Measurements from ENCODE around the gene SRRM4.

Gene SRRM4

GRCh38 chr12:119171691-119172425 is 190.5 kb downstream of the SRRM4 start:
- no peaks in the 10 kb centered on the region for H3K9me3 ChIP-seq (ENCODE audit: control insufficient read depth, low read length)
- H3K36me3 ChIP-seq (ENCODE audit: control insufficient read depth, insufficient read depth, low read length) = no peaks in the 10 kb centered on the region
- no peaks in the 10 kb centered on the region for H3K27me3 ChIP-seq (ENCODE audit: control insufficient read depth, insufficient read depth, low read length, poor library complexity, severe bottlenecking)
- H3K4me3 ChIP-seq (ENCODE audit: insufficient read depth, low read depth, low read length) = no peak overlapping the region
- H3K4me1 ChIP-seq (ENCODE audit: control insufficient read depth, insufficient read depth, low read length) = peaks cover 5% of the 10 kb centered on the region
- H3K27ac ChIP-seq (ENCODE audit: insufficient read depth, low read depth, low read length, poor library complexity, severe bottlenecking) = no peak overlapping the region
- WGBS, 2 experiments = 90 to 91% methylated on average over 15 of the region's 15 CpGs

GRCh38 chr12:119175081-119175480 is 193.7 kb downstream of the SRRM4 start:
- 84 to 86% methylated on average over 5 of the region's 5 CpGs for WGBS, 2 experiments
- H3K4me1 ChIP-seq (ENCODE audit: control insufficient read depth, insufficient read depth, low read length) = peaks cover 26% of the 10 kb centered on the region
- no peak overlapping the region for H3K27ac ChIP-seq (ENCODE audit: insufficient read depth, low read depth, low read length, poor library complexity, severe bottlenecking)
- H3K36me3 ChIP-seq (ENCODE audit: control insufficient read depth, insufficient read depth, low read length) = no peaks in the 10 kb centered on the region
- H3K9me3 ChIP-seq (ENCODE audit: control insufficient read depth, low read length) = no peaks in the 10 kb centered on the region
- no peak overlapping the region for H3K4me3 ChIP-seq (ENCODE audit: insufficient read depth, low read depth, low read length)
- peaks cover 18% of the 10 kb centered on the region for H3K27me3 ChIP-seq (ENCODE audit: control insufficient read depth, insufficient read depth, low read length, poor library complexity, severe bottlenecking)

- Histone ChIP-seq H3K27ac (ENCODE audit: insufficient read depth, low read depth, low read length, poor library complexity, severe bottlenecking) (no peak overlapping the region), H3K9me3 (ENCODE audit: control insufficient read depth, low read length) (no peaks in the 10 kb centered on the region), H3K27me3 (ENCODE audit: control insufficient read depth, insufficient read depth, low read length, poor library complexity, severe bottlenecking) (peaks cover 21% of the 10 kb centered on the region), H3K4me1 (ENCODE audit: control insufficient read depth, insufficient read depth, low read length) (peaks cover 29% of the 10 kb centered on the region), H3K4me3 (ENCODE audit: insufficient read depth, low read depth, low read length) (no peak overlapping the region), H3K36me3 (ENCODE audit: control insufficient read depth, insufficient read depth, low read length) (no peaks in the 10 kb centered on the region)
- WGBS, 2 experiments = 75 to 78% methylated on average over 21 of the region's 21 CpGs
These were observed 195.1 kb downstream of the SRRM4 start for GRCh38 chr12:119176267-119177055.

GRCh38 chr12:119177056-119177325 is 195.7 kb downstream of the SRRM4 start:
- Histone ChIP-seq H3K27ac (ENCODE audit: insufficient read depth, low read depth, low read length, poor library complexity, severe bottlenecking) (no peak overlapping the region), H3K36me3 (ENCODE audit: control insufficient read depth, insufficient read depth, low read length) (no peaks in the 10 kb centered on the region), H3K27me3 (ENCODE audit: control insufficient read depth, insufficient read depth, low read length, poor library complexity, severe bottlenecking) (peaks cover 21% of the 10 kb centered on the region), H3K9me3 (ENCODE audit: control insufficient read depth, low read length) (no peaks in the 10 kb centered on the region), H3K4me3 (ENCODE audit: insufficient read depth, low read depth, low read length) (no peak overlapping the region), H3K4me1 (ENCODE audit: control insufficient read depth, insufficient read depth, low read length) (peaks cover 29% of the 10 kb centered on the region)
- 94 to 97% methylated on average over 4 of the region's 4 CpGs for WGBS, 2 experiments

DNA sequence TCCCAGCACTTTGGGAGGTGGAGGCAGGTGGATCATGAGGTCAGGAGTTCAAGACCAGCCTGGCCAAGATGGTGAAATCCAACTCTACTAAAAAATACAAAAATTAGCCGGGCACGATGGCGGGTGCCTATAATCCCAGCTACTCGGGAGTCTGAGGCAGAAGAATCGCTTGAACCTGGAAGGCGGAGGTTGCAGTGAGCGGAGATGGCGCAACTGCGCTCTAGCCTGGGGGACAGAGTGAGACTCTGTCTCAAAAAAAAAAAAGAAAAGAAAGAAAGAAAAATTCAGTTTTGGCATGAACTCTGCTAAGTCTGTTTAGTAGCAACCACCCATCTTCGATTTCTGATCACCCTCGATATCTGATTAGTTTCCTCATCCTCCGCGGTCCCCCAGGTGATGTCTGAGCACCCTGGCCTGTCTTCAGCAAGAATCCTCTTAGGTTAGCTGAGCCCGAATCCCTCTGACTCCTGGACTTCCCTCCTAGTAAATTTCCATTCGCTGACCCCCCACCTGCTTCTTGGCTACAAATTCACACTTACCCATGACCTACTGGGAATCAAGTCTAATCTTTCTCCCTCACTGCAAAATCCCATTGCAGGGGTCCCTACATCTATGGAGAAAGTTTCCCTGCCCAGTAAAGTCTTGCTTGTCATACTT is 196.5 kb downstream of the SRRM4 start:
- peaks cover 29% of the 10 kb centered on the region for H3K4me1 ChIP-seq (ENCODE audit: control insufficient read depth, insufficient read depth, low read length)
- no peak overlapping the region for H3K27ac ChIP-seq (ENCODE audit: insufficient read depth, low read depth, low read length, poor library complexity, severe bottlenecking)
- WGBS, 2 experiments = 88 to 90% methylated on average over 15 of the region's 15 CpGs
- H3K9me3 ChIP-seq (ENCODE audit: control insufficient read depth, low read length) = no peaks in the 10 kb centered on the region
- no peaks in the 10 kb centered on the region for H3K36me3 ChIP-seq (ENCODE audit: control insufficient read depth, insufficient read depth, low read length)
- H3K4me3 ChIP-seq (ENCODE audit: insufficient read depth, low read depth, low read length) = no peak overlapping the region
- peaks cover 21% of the 10 kb centered on the region for H3K27me3 ChIP-seq (ENCODE audit: control insufficient read depth, insufficient read depth, low read length, poor library complexity, severe bottlenecking)

DNA sequence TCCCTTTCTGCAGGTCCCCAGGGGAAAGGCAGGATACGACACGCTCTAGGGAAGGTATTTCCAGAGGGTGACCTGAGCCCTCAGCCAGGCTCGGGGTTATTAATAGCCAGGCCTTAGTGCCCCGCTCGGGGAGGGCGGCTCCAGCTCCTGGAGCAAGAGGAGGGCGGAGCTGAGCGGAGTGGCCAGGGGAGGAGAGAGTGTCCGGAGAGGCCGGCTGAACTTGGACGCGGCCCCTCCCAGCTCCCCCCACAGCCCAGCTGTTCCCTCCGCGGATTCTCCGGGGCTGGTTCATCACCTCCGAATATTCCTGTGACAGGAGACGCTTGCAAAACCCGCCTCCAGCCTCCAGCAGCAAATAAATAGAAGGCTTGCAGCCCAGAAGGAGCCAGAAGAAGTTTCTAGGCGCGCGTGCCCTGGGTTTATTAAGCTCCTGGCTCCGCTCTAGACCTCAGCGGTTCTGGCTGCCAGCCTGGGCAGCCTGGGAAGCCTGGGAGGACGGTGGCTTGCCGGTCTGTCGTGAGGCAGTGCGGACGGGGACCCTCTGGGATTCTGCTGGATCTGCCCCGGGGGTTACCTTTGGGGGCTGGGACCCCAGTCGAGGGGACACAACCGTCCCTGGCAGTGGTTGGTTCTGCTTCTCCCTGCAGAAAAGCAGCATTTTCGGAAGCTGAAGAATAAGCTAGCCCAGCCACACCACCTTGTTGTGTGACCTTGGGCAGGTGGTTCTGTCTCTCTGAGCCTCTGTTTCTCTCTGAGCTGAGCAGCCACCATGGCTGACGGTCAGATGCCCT is 197.4 kb downstream of the SRRM4 start, which contains the start of gene HSPB8:
Gene HSPB8 (plus strand): TSS at position 388 of the 791 bp plus-strand sequence. CDS start 382 bp downstream, at position 770.
- H3K9me3 ChIP-seq (ENCODE audit: control insufficient read depth, low read length) = no peaks in the 10 kb centered on the region
- no peaks in the 10 kb centered on the region for H3K36me3 ChIP-seq (ENCODE audit: control insufficient read depth, insufficient read depth, low read length)
- no peak within 1 kb of the TSS for H3K4me3 ChIP-seq (ENCODE audit: insufficient read depth, low read depth, low read length)
- peaks cover 29% of the 10 kb centered on the region for H3K4me1 ChIP-seq (ENCODE audit: control insufficient read depth, insufficient read depth, low read length)
- 17 to 18% methylated on average over 33 of the region's 33 CpGs for WGBS, 2 experiments
- H3K27me3 ChIP-seq (ENCODE audit: control insufficient read depth, insufficient read depth, low read length, poor library complexity, severe bottlenecking) = peaks cover 21% of the 10 kb centered on the region
- H3K27ac ChIP-seq (ENCODE audit: insufficient read depth, low read depth, low read length, poor library complexity, severe bottlenecking) = no peak within 1 kb of the TSS

- no peaks in the 10 kb centered on the region for H3K36me3 ChIP-seq (ENCODE audit: control insufficient read depth, insufficient read depth, low read length)
- 59 to 63% methylated on average over 18 of the region's 18 CpGs for WGBS, 2 experiments
- H3K27me3 ChIP-seq (ENCODE audit: control insufficient read depth, insufficient read depth, low read length, poor library complexity, severe bottlenecking) = peaks cover 21% of the 10 kb centered on the region
- peaks cover 27% of the 10 kb centered on the region for H3K4me1 ChIP-seq (ENCODE audit: control insufficient read depth, insufficient read depth, low read length)
- no peak overlapping the region for H3K4me3 ChIP-seq (ENCODE audit: insufficient read depth, low read depth, low read length)
- no peak overlapping the region for H3K27ac ChIP-seq (ENCODE audit: insufficient read depth, low read depth, low read length, poor library complexity, severe bottlenecking)
- no peaks in the 10 kb centered on the region for H3K9me3 ChIP-seq (ENCODE audit: control insufficient read depth, low read length)
These were observed 198.1 kb downstream of the SRRM4 start for GRCh38 chr12:119179335-119180021.

DNA sequence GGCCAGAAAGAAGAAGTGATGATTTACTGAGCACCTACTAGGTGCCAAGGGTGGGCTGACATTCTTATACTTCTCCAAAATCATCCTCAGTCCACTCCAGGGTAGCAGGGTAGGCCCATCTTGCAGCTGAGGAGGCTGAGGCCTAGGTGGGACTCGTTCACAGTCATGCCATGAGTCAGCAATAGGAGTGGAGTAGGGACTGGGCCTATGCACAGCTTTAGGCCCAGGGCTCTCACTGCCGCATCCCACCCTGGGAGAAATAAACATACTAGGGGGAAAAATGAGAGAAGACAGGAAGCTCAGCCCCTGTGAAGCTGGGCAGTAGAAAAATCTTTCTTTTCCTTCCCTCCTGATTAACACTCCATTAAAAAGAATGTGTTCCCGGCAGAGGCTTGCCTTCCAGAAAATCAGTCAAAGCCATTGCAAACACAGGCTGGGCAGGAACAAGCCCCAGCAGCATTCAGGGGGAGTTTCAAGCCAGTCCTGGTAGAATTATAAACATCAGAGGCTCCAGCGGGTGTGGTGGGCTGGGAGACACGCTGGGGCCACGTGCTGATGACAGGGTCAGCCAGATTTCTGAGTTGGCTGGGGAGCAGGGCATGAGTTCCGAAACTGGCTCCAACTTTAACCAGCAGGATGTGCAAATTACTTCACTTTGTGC is 199.2 kb downstream of the SRRM4 start:
- Histone ChIP-seq H3K4me3 (ENCODE audit: insufficient read depth, low read depth, low read length) (no peak overlapping the region), H3K9me3 (ENCODE audit: control insufficient read depth, low read length) (no peaks in the 10 kb centered on the region), H3K27ac (ENCODE audit: insufficient read depth, low read depth, low read length, poor library complexity, severe bottlenecking) (no peak overlapping the region), H3K4me1 (ENCODE audit: control insufficient read depth, insufficient read depth, low read length) (peaks cover 24% of the 10 kb centered on the region), H3K27me3 (ENCODE audit: control insufficient read depth, insufficient read depth, low read length, poor library complexity, severe bottlenecking) (peaks cover 21% of the 10 kb centered on the region), H3K36me3 (ENCODE audit: control insufficient read depth, insufficient read depth, low read length) (no peaks in the 10 kb centered on the region)
- WGBS, 2 experiments = 49 to 57% methylated on average over 7 of the region's 7 CpGs

- 61 to 72% methylated on average over 2 of the region's 2 CpGs for WGBS, 2 experiments
- H3K4me3 ChIP-seq (ENCODE audit: insufficient read depth, low read depth, low read length) = no peak overlapping the region
- no peak overlapping the region for H3K27ac ChIP-seq (ENCODE audit: insufficient read depth, low read depth, low read length, poor library complexity, severe bottlenecking)
These were observed 199.9 kb downstream of the SRRM4 start for GRCh38 chr12:119181202-119181601.

More at GRCh38 chr12:119181202-119181601, 199.9 kb downstream of the SRRM4 start:
- no peaks in the 10 kb centered on the region for H3K36me3 ChIP-seq (ENCODE audit: control insufficient read depth, insufficient read depth, low read length)
- H3K4me1 ChIP-seq (ENCODE audit: control insufficient read depth, insufficient read depth, low read length) = peaks cover 24% of the 10 kb centered on the region
- H3K9me3 ChIP-seq (ENCODE audit: control insufficient read depth, low read length) = no peaks in the 10 kb centered on the region
- H3K27me3 ChIP-seq (ENCODE audit: control insufficient read depth, insufficient read depth, low read length, poor library complexity, severe bottlenecking) = peaks cover 21% of the 10 kb centered on the region

Measured in ectodermal cell (in vitro differentiated cells).